Measurements from ENCODE around the gene SMIM32. TPM values are rescaled to one million over a fixed set of nuclear protein-coding genes. Genes with fewer than 3 reads are reported as not detected.

The SMIM32 gene
- total and polyA plus RNA-seq, 2 donors (not counting 1 experiment from before 2014, with no cell fraction given), result not detected

DNA sequence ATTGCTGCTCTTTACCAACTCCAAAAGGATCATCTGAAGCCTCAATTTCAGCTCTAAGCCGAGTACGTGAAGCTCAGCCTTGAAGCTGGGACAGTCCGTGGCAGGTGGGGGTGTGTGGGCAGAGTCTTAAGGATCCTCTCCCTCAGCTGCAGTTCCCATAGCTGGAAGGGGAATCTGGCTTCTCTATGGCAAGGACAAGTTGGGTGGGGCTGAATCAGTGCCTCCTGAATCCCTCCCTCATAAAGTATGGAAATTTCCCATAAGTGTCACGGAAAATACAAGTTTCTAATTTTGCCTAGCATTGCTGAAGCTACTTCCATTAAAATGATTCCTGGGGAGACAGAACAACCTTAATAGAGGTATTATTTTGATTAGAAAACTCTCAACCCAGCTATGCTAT, 47.9 kb upstream of the SMIM32 start:
- no peak overlapping the region for H3K9ac ChIP-seq (ENCODE audit: insufficient read depth, low read length)
- H2AFZ ChIP-seq (ENCODE audit: low read length), result no peak overlapping the region
- no peak for TF ChIP-seq EZH2 (IDR thresholded peaks at IDR 0.05; ENCODE audit: low read length, missing control alignments)
- TF ChIP-seq CTCF (conservative IDR thresholded peaks at IDR 0.05 in 1 of 2, IDR thresholded peaks at IDR 0.05 in 1 of 2; ENCODE audit: low read depth in 1 of 2, low read length in 2 of 2), result no peak
- H3K27ac ChIP-seq (ENCODE audit: insufficient read depth, low read length), result no peak overlapping the region
- no peaks in the 10 kb centered on the region for H3K27me3 ChIP-seq (ENCODE audit: control insufficient read depth, insufficient read depth, low read length)
- no peaks in the 10 kb centered on the region for H3K4me1 ChIP-seq (ENCODE audit: control insufficient read depth, extremely low read depth, insufficient read depth, low read length)
- no peak for DNase-seq (ENCODE audit: low read depth in 2 of 2)
- H3K36me3 ChIP-seq (ENCODE audit: control insufficient read depth, insufficient read depth, low read length), result no peaks in the 10 kb centered on the region
- H3K4me2 ChIP-seq (ENCODE audit: extremely low read depth, insufficient read depth, low read length), result no peak overlapping the region
- no peaks in the 10 kb centered on the region for H3K9me3 ChIP-seq (ENCODE audit: control insufficient read depth, insufficient read depth, low read depth, low read length)
- H3K4me3 ChIP-seq (replicated peaks in 1 of 4; ENCODE audit: control extremely low read depth in 1 of 4, insufficient read depth in 1 of 4, low read depth in 3 of 4, low read length in 4 of 4), result no peak overlapping the region
- H3K79me2 ChIP-seq (ENCODE audit: control insufficient read depth, insufficient read depth, low read length), result no peaks in the 10 kb centered on the region
- H4K20me1 ChIP-seq (ENCODE audit: control insufficient read depth, extremely low read depth, insufficient read depth, low read length), result no peaks in the 10 kb centered on the region

DNA sequence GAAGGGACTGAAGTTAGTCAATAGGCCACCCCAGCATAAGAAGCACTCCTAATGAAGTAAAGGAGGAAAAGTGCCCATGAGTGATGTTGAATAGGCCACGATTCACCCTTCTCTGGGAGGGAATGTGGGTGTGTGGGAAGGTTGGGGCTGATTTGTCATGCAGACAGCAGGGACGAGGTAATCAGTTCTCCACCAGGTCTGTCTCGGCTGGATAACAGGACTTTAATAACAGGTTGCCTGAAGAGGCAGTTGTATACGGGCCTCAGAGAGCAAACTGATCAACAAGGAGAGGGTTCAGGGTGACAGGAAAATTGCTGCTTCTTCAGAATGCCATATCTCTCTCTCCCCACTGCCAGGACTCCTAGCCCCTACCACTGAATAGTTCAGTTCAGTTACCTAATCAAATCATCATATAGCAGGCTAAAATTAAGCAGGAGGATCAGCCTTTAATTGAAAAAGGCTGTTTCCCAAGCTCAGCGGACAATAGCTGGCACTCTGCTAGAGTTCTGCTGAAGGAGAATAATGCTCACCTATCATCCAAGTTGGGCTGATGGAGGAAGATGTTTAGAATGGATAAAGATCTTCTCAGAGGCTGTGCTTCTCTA, 43.6 kb upstream of the SMIM32 start:
- Histone ChIP-seq H3K4me3 (replicated peaks in 1 of 4; ENCODE audit: control extremely low read depth in 1 of 4, insufficient read depth in 1 of 4, low read depth in 3 of 4, low read length in 4 of 4) (no peak overlapping the region), H3K4me1 (ENCODE audit: control insufficient read depth, extremely low read depth, insufficient read depth, low read length) (no peaks in the 10 kb centered on the region), H3K79me2 (ENCODE audit: control insufficient read depth, insufficient read depth, low read length) (no peaks in the 10 kb centered on the region), H3K27ac (ENCODE audit: insufficient read depth, low read length) (no peak overlapping the region), H3K27me3 (ENCODE audit: control insufficient read depth, insufficient read depth, low read length) (no peaks in the 10 kb centered on the region), H4K20me1 (ENCODE audit: control insufficient read depth, extremely low read depth, insufficient read depth, low read length) (no peaks in the 10 kb centered on the region), H3K9me3 (ENCODE audit: control insufficient read depth, insufficient read depth, low read depth, low read length) (no peaks in the 10 kb centered on the region), H3K36me3 (ENCODE audit: control insufficient read depth, insufficient read depth, low read length) (no peaks in the 10 kb centered on the region), H2AFZ (ENCODE audit: low read length) (no peak overlapping the region), H3K4me2 (ENCODE audit: extremely low read depth, insufficient read depth, low read length) (no peak overlapping the region), H3K9ac (ENCODE audit: insufficient read depth, low read length) (no peak overlapping the region)
- no peak for DNase-seq (ENCODE audit: low read depth in 2 of 2)
- TF ChIP-seq CTCF (conservative IDR thresholded peaks at IDR 0.05 in 1 of 2, IDR thresholded peaks at IDR 0.05 in 1 of 2; ENCODE audit: low read depth in 1 of 2, low read length in 2 of 2), result no peak
- TF ChIP-seq EZH2 (IDR thresholded peaks at IDR 0.05; ENCODE audit: low read length, missing control alignments), result no peak

DNA sequence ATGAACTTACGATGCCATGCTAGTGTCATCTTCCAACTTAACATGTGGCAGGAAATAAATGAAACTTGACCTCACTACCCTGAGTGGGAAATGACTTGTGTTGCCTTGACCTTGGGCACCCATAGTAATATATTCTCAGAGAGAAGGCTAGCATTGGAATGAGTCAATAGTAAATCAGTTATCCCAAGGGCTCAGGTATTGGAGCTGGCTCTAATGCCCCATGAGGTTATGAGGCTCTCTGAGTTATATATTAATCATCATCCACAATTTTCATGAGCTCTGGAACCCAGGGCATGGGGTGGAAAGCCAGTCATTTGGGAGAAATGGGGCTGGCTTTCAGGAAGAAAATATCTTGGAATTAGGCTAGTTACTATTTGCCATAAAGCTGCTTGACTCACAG, 42.4 kb upstream of the SMIM32 start:
- Histone ChIP-seq H3K9me3 (ENCODE audit: control insufficient read depth, insufficient read depth, low read depth, low read length) (no peaks in the 10 kb centered on the region), H3K9ac (ENCODE audit: insufficient read depth, low read length) (no peak overlapping the region), H3K4me2 (ENCODE audit: extremely low read depth, insufficient read depth, low read length) (no peak overlapping the region), H2AFZ (ENCODE audit: low read length) (no peak overlapping the region), H3K27ac (ENCODE audit: insufficient read depth, low read length) (no peak overlapping the region), H4K20me1 (ENCODE audit: control insufficient read depth, extremely low read depth, insufficient read depth, low read length) (no peaks in the 10 kb centered on the region), H3K36me3 (ENCODE audit: control insufficient read depth, insufficient read depth, low read length) (no peaks in the 10 kb centered on the region), H3K4me3 (replicated peaks in 1 of 4; ENCODE audit: control extremely low read depth in 1 of 4, insufficient read depth in 1 of 4, low read depth in 3 of 4, low read length in 4 of 4) (no peak overlapping the region), H3K79me2 (ENCODE audit: control insufficient read depth, insufficient read depth, low read length) (no peaks in the 10 kb centered on the region), H3K27me3 (ENCODE audit: control insufficient read depth, insufficient read depth, low read length) (no peaks in the 10 kb centered on the region), H3K4me1 (ENCODE audit: control insufficient read depth, extremely low read depth, insufficient read depth, low read length) (no peaks in the 10 kb centered on the region)
- TF ChIP-seq EZH2 (IDR thresholded peaks at IDR 0.05; ENCODE audit: low read length, missing control alignments), result no peak
- no peak for TF ChIP-seq CTCF (conservative IDR thresholded peaks at IDR 0.05 in 1 of 2, IDR thresholded peaks at IDR 0.05 in 1 of 2; ENCODE audit: low read depth in 1 of 2, low read length in 2 of 2)
- no peak for DNase-seq (ENCODE audit: low read depth in 2 of 2)

All from fibroblast of lung (primary cell).